IMR-90 (cell line): Measurements from ENCODE around the gene ZNF74. TPM values are rescaled to one million over a fixed set of nuclear protein-coding genes. Genes with fewer than 3 reads are reported as not detected.

ENCODE experiments used
- ATAC-seq: fragments of 200-7000 bp; cut with Tn5 transposase; 2 replicates; pipeline ENCODE4 v1.9.1; 2020; ENCODE audit warnings: low read depth, mild to moderate bottlenecking, moderate library complexity
- BruUV-seq: library from RNA; stranded (reverse); fragments of 400-500 nt; replicated peaks from 2 replicates; lab custom pipeline; 2021; lab: Mats Ljungman, UMichigan
- CTCF ChIA-PET: fragments of 300-600 bp; formaldehyde crosslinking; extraction: SDS; loops from one replicate; lab custom pipeline; 2021; ENCODE audit warnings: antibody characterized with exemption; lab: Yijun Ruan, JAX
- POLR2A ChIA-PET: fragments of 300-600 bp; sonication (Branson Sonifier 250); formaldehyde crosslinking; loops from one replicate; lab custom pipeline; 2022; ENCODE audit warnings: antibody characterized with exemption; ENCODE audit not compliant: unreplicated experiment; lab: Charles Lee
- DNase-seq: peaks from one replicate; pipeline ENCODE4 v3.0.0; 2013
- H2AFZ ChIP-seq: replicated peaks from 2 replicates; pipeline ENCODE3; 2013; ENCODE audit warnings: low read length, mild to moderate bottlenecking; ENCODE audit not compliant: poor library complexity
- H2AK5ac ChIP-seq: 2 replicates; pipeline ENCODE4 v1.6.1; 2013; ENCODE audit warnings: low read depth, low read length, inconsistent platforms
- H2AK9ac ChIP-seq: replicated peaks from 2 replicates; pipeline ENCODE3; 2013; ENCODE audit warnings: mild to moderate bottlenecking, low read depth, low read length, moderate library complexity; ENCODE audit not compliant: poor library complexity
- H2BK120ac ChIP-seq: 2 replicates; pipeline ENCODE4 v1.6.1; 2013; ENCODE audit warnings: low read depth, low read length, inconsistent platforms
- H2BK15ac ChIP-seq: 3 replicates; pipeline ENCODE4 v1.6.1; 2013; ENCODE audit warnings: low read depth, low read length, inconsistent platforms
- H2BK20ac ChIP-seq: 2 replicates; pipeline ENCODE4 v1.6.1; 2013; ENCODE audit warnings: low read depth, mild to moderate bottlenecking, inconsistent platforms, low read length, moderate library complexity
- H2BK5ac ChIP-seq: 2 replicates; pipeline ENCODE4 v1.6.1; 2013; ENCODE audit warnings: mild to moderate bottlenecking, low read depth, low read length, inconsistent platforms; ENCODE audit not compliant: poor library complexity, severe bottlenecking
- H3K14ac ChIP-seq: replicated peaks from 2 replicates; pipeline ENCODE4 v1.6.1; 2013; ENCODE audit warnings: low read depth, low read length, inconsistent platforms
- H3K18ac ChIP-seq: 2 replicates; pipeline ENCODE4 v1.6.1; 2013; ENCODE audit warnings: low read depth, low read length, control low read depth
- H3K23ac ChIP-seq: 2 replicates; pipeline ENCODE4 v1.6.1; 2013; ENCODE audit warnings: low read depth, low read length, inconsistent platforms
- H3K27ac ChIP-seq: 2 replicates; pipeline ENCODE4 v1.5.1; 2013; ENCODE audit warnings: mild to moderate bottlenecking, control low read depth, low read length; ENCODE audit not compliant: insufficient read depth
- H3K27me3 ChIP-seq: 2 replicates; pipeline ENCODE4 v1.6.1; 2013; ENCODE audit warnings: low read length; ENCODE audit not compliant: control insufficient read depth, insufficient read depth
- H3K36me3 ChIP-seq: 2 replicates; pipeline ENCODE4 v1.6.1; 2013; ENCODE audit warnings: low read length, mixed read lengths; ENCODE audit not compliant: control insufficient read depth, insufficient read depth
- H3K4ac ChIP-seq: 2 replicates; pipeline ENCODE4 v1.6.1; 2013; ENCODE audit warnings: low read depth, low read length, inconsistent platforms
- H3K4me1 ChIP-seq: 2 replicates; pipeline ENCODE4 v1.6.1; 2013; ENCODE audit warnings: low read length, mixed read lengths; ENCODE audit not compliant: control insufficient read depth, insufficient read depth
- H3K4me2 ChIP-seq: 2 replicates; pipeline ENCODE4 v1.6.1; 2013; ENCODE audit warnings: low read depth, mild to moderate bottlenecking, control low read depth, low read length, moderate library complexity
- H3K4me3 ChIP-seq: 2 replicates; pipeline ENCODE4 v1.5.1; 2013; ENCODE audit warnings: low read depth, mild to moderate bottlenecking, control low read depth, low read length, moderate library complexity; ENCODE audit not compliant: insufficient read depth
- H3K56ac ChIP-seq: 2 replicates; pipeline ENCODE4 v1.6.1; 2013; ENCODE audit warnings: low read length, inconsistent platforms; ENCODE audit not compliant: insufficient read depth; ENCODE audit errors: extremely low read depth
- H3K79me1 ChIP-seq, 2 experiments: 2 replicates each; pipeline ENCODE4 v1.6.1; 2013; ENCODE audit warnings: low read length in 2 of 2, inconsistent platforms in 1 of 2, low read depth in 1 of 2
- H3K9ac ChIP-seq: 2 replicates; pipeline ENCODE4 v1.6.1; 2013; ENCODE audit warnings: low read depth, low read length, control low read depth
- H3K9me1 ChIP-seq: 2 replicates; pipeline ENCODE4 v1.6.1; 2013; ENCODE audit warnings: low read length, inconsistent platforms; ENCODE audit not compliant: insufficient read depth
- H3K9me3 ChIP-seq: 2 replicates; pipeline ENCODE4 v1.6.1; 2013; ENCODE audit warnings: low read length; ENCODE audit not compliant: control insufficient read depth, insufficient read depth
- H4K20me1 ChIP-seq: 2 replicates; pipeline ENCODE4 v1.6.1; 2013; ENCODE audit warnings: low read length, inconsistent platforms; ENCODE audit not compliant: insufficient read depth
- H4K5ac ChIP-seq: 2 replicates; pipeline ENCODE4 v1.6.1; 2013; ENCODE audit warnings: mild to moderate bottlenecking, low read depth, low read length, control low read depth
- H4K8ac ChIP-seq, 2 experiments: 2 replicates each; pipeline ENCODE4 v1.6.1; 2013; ENCODE audit warnings: low read depth in 2 of 2, low read length in 2 of 2, control low read depth in 1 of 2, inconsistent platforms in 1 of 2
- H4K91ac ChIP-seq: 2 replicates; pipeline ENCODE4 v1.6.1; 2013; ENCODE audit warnings: low read depth, low read length, inconsistent platforms; ENCODE audit not compliant: insufficient read depth
- ELK1 ChIP-seq: fragments of 150-350 bp; IDR thresholded peaks from 2 replicates; pipeline ENCODE4 v1.6.1; 2016; ENCODE audit warnings: low read depth, mild to moderate bottlenecking, low read length, moderate library complexity, borderline replicate concordance
- MAFK ChIP-seq: IDR thresholded peaks from 2 replicates; pipeline ENCODE4 v1.6.1; 2012; ENCODE audit warnings: low read depth, low read length, improper control_type of control experiment
- NFE2L2 ChIP-seq: fragments of 150-350 bp; IDR thresholded peaks from 2 replicates; pipeline ENCODE4 v1.6.1; 2016; ENCODE audit warnings: low read depth, mild to moderate bottlenecking, low read length
- POLR2A ChIP-seq: IDR thresholded peaks from 2 replicates; pipeline ENCODE4 v1.6.1; 2012; ENCODE audit warnings: mild to moderate bottlenecking, low read depth, low read length
- USF2 ChIP-seq: fragments of 150-350 bp; IDR thresholded peaks from 2 replicates; pipeline ENCODE4 v1.6.1; 2017; ENCODE audit warnings: mild to moderate bottlenecking, antibody characterized with exemption, low read length, low read depth
- WGBS, 2 experiments: methylation state at CpG; one replicate each; pipeline versions ENCODE4 v1.1.5 to v1.1.7; 2013; ENCODE audit warnings: missing lambda C conversion rate in 2 of 2; ENCODE audit not compliant: insufficient read length in 1 of 2; ENCODE audit errors: extremely low coverage in 2 of 2; 5-methylcytosine and 5-hydroxymethylcytosine counted together
- dilution Hi-C: fragments of 300-500 bp; cut with HindIII; formaldehyde crosslinking; loops from one replicate; pipeline ENCODE4 v1.14.3; 2018; ENCODE audit warnings: low sequenced_read_pairs; ENCODE audit not compliant: unreplicated experiment
- in situ Hi-C: fragments of 300-500 bp; cut with MboI; formaldehyde crosslinking; loops from 3 replicates; pipeline ENCODE4 v1.14.3; 2019; ENCODE audit warnings: low sequenced_read_pairs, inconsistent platforms, mixed read lengths
- intact Hi-C: fragments of 100-400 bp; cut with micrococcal nuclease; formaldehyde crosslinking; loops from 2 replicates; pipeline ENCODE4 v1.10.0; 2022
- polyA plus RNA-seq, 3 experiments: library from polyadenylated mRNA; depleted of rRNA; stranded (reverse); fragments of >200 nt; gene quantifications; 2 replicates each; pipeline ENCODE4 v1.2.3, GENCODE V29; 2012; ENCODE audit warnings: low replicate concordance in 1 of 3
- total RNA-seq: library from RNA; depleted of rRNA; stranded (reverse); fragments of >200 nt; gene quantifications from 2 replicates; pipeline ENCODE4 v1.2.3, GENCODE V29; 2012

Gene ZNF74
- total and polyA plus RNA-seq, 2 of the 4 experiments (the other 2 are of a cell fraction): 7.5 to 8.4 TPM

GRCh38 chr22:20423008-20423905 lies 29.3 kb downstream of the ZNF74 start (continued):
- TF ChIP-seq ELK1: no peak

GRCh38 chr22:20423906-20424551 lies 30.1 kb downstream of the ZNF74 start:
- Histone ChIP-seq H2BK5ac (no peak overlapping the region), H3K4me1 (peaks cover 13% of the 10 kb centered on the region; the same call in 1 of the 2 replicates), H3K36me3 (peaks cover 36% of the 10 kb centered on the region), H3K9ac (no peak overlapping the region), H3K4me2 (no peak overlapping the region), H3K18ac (no peak overlapping the region), H3K9me3 (no peaks in the 10 kb centered on the region), H2BK15ac (no peak overlapping the region), H4K8ac (no peak overlapping the region), H3K79me1 (peaks cover 0 to 16% of the 10 kb centered on the region in 2 experiments; a peak in 2 of 4 replicates), H3K14ac (no peak overlapping the region), H3K4ac (no peak overlapping the region), H3K27ac (no peak overlapping the region), H3K27me3 (no peaks in the 10 kb centered on the region), H3K23ac (no peak overlapping the region), H2BK120ac (no peak overlapping the region), H3K9me1 (no peaks in the 10 kb centered on the region; the same call in 1 of the 2 replicates), H2AK9ac (peak overlapping the region; percentile 5), H4K5ac (no peak overlapping the region), H4K91ac (no peak overlapping the region), H3K56ac (no peak overlapping the region), H2AFZ (no peak overlapping the region), H2BK20ac (no peak overlapping the region), H2AK5ac (no peak overlapping the region), H4K20me1 (peaks cover 41% of the 10 kb centered on the region), H3K4me3 (no peak overlapping the region)
- in situ Hi-C loops: no loop called here
- ATAC-seq: no peak
- no peak for DNase-seq
- BruUV-seq: no TSS peak
- dilution Hi-C loops: no loop called here
- CTCF ChIA-PET: no interaction called here
- TF ChIP-seq NFE2L2: no peak
- no peak for TF ChIP-seq USF2
- no peak for TF ChIP-seq MAFK
- TF ChIP-seq POLR2A: no peak
- POLR2A ChIA-PET: no interaction called here
- intact Hi-C loops: no loop called here
- 67% methylated on average over 14 of the region's 31 CpGs; no CpG with 5 or more reads in 1 of the 2 experiments for WGBS, 2 experiments
